ENCODE results near the gene UNC79. TPM values are rescaled to one million over a fixed set of nuclear protein-coding genes. Genes with fewer than 3 reads are reported as not detected.

UNC79 gene
- total and polyA plus RNA-seq, 2 donors: 0.11 to 1.1 TPM

- H3K36me3 ChIP-seq (ENCODE audit: insufficient read depth): no peaks in the 10 kb centered on the region
- WGBS: 94% methylated on average over 19 of the region's 19 CpGs
- no peak overlapping the region for H3K4me3 ChIP-seq (ENCODE audit: low read depth, low read length)
- H3K27ac ChIP-seq (ENCODE audit: low read depth): no peak overlapping the region
- no peaks in the 10 kb centered on the region for H3K4me1 ChIP-seq (ENCODE audit: insufficient read depth)
- no peak for DNase-seq (ENCODE audit: extremely low spot score)
Measured at GRCh38 chr14:93727917-93728650, 297.3 kb downstream of the UNC79 start.

DNA sequence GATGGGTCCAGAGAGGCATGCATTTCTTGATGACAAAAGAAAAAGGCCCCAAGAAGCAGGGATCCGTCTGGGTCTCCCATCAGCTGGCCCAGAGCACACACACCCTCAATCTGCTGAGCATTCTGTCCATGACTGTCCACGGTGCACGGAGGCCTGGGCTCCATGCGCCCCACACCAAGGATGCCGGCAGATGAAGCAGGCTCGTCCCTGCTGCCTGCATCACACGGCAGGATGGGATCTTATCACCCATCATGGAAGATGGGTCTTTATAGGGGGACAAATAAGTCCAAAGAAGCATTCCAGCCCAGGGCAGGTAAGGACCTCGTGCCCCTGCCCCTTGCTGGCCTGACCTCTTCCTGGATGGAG lies 297.9 kb downstream of the UNC79 start:
- H3K27ac ChIP-seq (ENCODE audit: low read depth): no peak overlapping the region
- no peak overlapping the region for H3K4me3 ChIP-seq (ENCODE audit: low read depth, low read length)
- no peak for DNase-seq (ENCODE audit: extremely low spot score)
- H3K36me3 ChIP-seq (ENCODE audit: insufficient read depth): no peaks in the 10 kb centered on the region
- WGBS: 92% methylated on average over 8 of the region's 8 CpGs
- H3K4me1 ChIP-seq (ENCODE audit: insufficient read depth): no peaks in the 10 kb centered on the region

- Histone ChIP-seq H3K4me3 (ENCODE audit: low read depth, low read length) (no peak overlapping the region), H3K36me3 (ENCODE audit: insufficient read depth) (no peaks in the 10 kb centered on the region), H3K27ac (ENCODE audit: low read depth) (no peak overlapping the region), H3K4me1 (ENCODE audit: insufficient read depth) (no peaks in the 10 kb centered on the region)
- no peak for DNase-seq (ENCODE audit: extremely low spot score)
- WGBS: 82% methylated on average over 10 of the region's 10 CpGs
Measured at GRCh38 chr14:93729993-93730392, 299.3 kb downstream of the UNC79 start.

- WGBS: 57% methylated on average over 7 of the region's 7 CpGs
- no peaks in the 10 kb centered on the region for H3K4me1 ChIP-seq (ENCODE audit: insufficient read depth)
Measured at GRCh38 chr14:93731753-93732152, 301.0 kb downstream of the UNC79 start.

DNA sequence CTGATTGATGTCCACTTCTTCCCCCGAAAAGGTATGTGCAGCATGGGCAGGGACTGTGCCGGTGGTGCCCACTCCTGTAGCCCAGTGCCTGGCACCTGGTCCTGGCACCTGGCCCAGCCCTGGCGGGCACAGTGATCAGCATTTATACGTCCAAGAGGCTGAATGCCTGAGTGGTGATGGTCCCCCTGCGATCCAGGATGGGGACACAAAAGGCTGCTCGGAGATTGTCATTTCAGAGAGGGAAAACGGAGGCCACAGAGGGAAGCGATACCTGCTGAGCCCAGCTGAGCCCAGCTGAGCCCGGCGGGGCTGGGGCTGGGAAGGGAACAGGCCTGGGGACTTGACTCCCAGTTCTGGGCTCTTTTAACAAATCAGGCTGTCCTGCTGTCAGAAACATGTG lies 301.8 kb downstream of the UNC79 start:
- no peaks in the 10 kb centered on the region for H3K36me3 ChIP-seq (ENCODE audit: insufficient read depth)
- no peak overlapping the region for H3K4me3 ChIP-seq (ENCODE audit: low read depth, low read length)
- no peaks in the 10 kb centered on the region for H3K4me1 ChIP-seq (ENCODE audit: insufficient read depth)
- H3K27ac ChIP-seq (ENCODE audit: low read depth): no peak overlapping the region
- 90% methylated on average over 10 of the region's 10 CpGs for whole genome bisulfite sequencing
- no peak for DNase-seq (ENCODE audit: extremely low spot score)

More at GRCh38 chr14:93731753-93732152, 301.0 kb downstream of the UNC79 start:
- H3K27ac ChIP-seq (ENCODE audit: low read depth): no peak overlapping the region
- no peak overlapping the region for H3K4me3 ChIP-seq (ENCODE audit: low read depth, low read length)
- DNase-seq (ENCODE audit: extremely low spot score): no peak
- no peaks in the 10 kb centered on the region for H3K36me3 ChIP-seq (ENCODE audit: insufficient read depth)

GRCh38 chr14:93733231-93733630 lies 302.5 kb downstream of the UNC79 start:
- WGBS: 74% methylated on average over 11 of the region's 11 CpGs
- Histone ChIP-seq H3K36me3 (ENCODE audit: insufficient read depth) (no peaks in the 10 kb centered on the region), H3K4me3 (ENCODE audit: low read depth, low read length) (no peak overlapping the region), H3K27ac (ENCODE audit: low read depth) (no peak overlapping the region), H3K4me1 (ENCODE audit: insufficient read depth) (no peaks in the 10 kb centered on the region)
- no peak for DNase-seq (ENCODE audit: extremely low spot score)

- WGBS: 71% methylated on average over 6 of the region's 6 CpGs
- Histone ChIP-seq H3K36me3 (ENCODE audit: insufficient read depth) (no peaks in the 10 kb centered on the region), H3K27ac (ENCODE audit: low read depth) (no peak overlapping the region), H3K4me1 (ENCODE audit: insufficient read depth) (no peaks in the 10 kb centered on the region), H3K4me3 (ENCODE audit: low read depth, low read length) (no peak overlapping the region)
- DNase-seq (ENCODE audit: extremely low spot score): no peak
Measured at GRCh38 chr14:93733631-93734030, 302.9 kb downstream of the UNC79 start.

DNA sequence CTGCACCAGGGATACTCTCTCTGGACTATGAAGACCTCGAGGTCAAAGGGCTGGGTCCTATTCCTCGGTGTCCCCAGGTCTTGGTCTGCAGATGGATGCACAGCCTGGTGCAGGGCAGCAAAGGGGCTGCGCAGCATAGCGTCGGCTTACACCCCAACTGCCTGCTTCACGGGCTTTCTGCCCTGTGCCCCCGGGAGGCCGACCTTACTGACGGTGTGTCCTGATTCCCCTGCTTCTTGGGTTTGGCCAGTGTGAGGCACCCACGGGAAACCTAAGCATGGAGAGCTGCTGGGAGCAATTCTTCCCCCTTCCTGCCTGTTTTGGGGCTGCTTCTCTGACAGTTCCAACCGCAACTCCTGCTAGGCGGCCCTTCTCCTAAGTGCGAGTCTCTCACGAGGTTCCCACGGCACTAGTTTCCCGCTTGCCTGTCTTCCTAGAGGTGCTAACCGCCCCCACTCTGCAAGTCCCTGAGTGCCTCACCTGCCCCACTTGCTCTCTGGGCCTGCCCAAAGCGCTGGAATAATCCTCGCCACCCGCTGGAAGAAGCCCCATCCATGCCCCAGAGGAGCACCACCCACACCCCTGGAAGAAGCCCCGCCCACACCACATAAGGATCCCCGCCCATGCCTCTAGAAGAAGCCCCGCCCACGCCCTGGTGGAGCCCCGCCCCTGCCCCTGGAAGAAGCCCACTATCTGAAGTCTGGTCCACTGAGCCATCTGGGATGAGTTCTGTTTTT lies 303.5 kb downstream of the UNC79 start:
- no peaks in the 10 kb centered on the region for H3K36me3 ChIP-seq (ENCODE audit: insufficient read depth)
- WGBS: 84% methylated on average over 25 of the region's 25 CpGs
- no peak overlapping the region for H3K4me3 ChIP-seq (ENCODE audit: low read depth, low read length)
- no peaks in the 10 kb centered on the region for H3K4me1 ChIP-seq (ENCODE audit: insufficient read depth)
- H3K27ac ChIP-seq (ENCODE audit: low read depth): no peak overlapping the region
- no peak for DNase-seq (ENCODE audit: extremely low spot score)

DNA sequence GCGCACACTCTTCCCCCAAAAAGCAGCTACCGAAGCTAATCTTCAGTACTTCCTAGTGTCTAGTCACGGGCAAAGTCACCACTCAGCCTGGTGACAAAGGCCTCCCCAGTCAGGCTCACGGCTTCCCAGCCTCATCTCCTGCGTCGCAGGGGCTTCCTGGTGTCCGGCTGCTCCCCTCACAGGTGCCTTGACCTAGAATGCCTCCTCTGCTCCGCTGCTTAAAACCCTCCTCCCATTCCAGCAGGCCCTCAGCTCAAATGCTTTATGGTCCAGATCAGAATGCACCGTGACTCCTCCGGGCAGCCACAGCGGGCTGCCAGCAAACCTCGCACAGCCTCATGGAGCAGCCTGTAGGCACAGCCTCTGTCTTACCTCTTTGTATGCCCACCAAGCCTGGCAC lies 304.5 kb downstream of the UNC79 start:
- Histone ChIP-seq H3K36me3 (ENCODE audit: insufficient read depth) (no peaks in the 10 kb centered on the region), H3K4me1 (ENCODE audit: insufficient read depth) (no peaks in the 10 kb centered on the region), H3K4me3 (ENCODE audit: low read depth, low read length) (no peak overlapping the region), H3K27ac (ENCODE audit: low read depth) (no peak overlapping the region)
- 90% methylated on average over 12 of the region's 12 CpGs for WGBS
- DNase-seq (ENCODE audit: extremely low spot score): no peak

- WGBS: 85% methylated on average over 10 of the region's 10 CpGs
- Histone ChIP-seq H3K4me3 (ENCODE audit: low read depth, low read length) (no peak overlapping the region), H3K4me1 (ENCODE audit: insufficient read depth) (no peaks in the 10 kb centered on the region), H3K27ac (ENCODE audit: low read depth) (no peak overlapping the region), H3K36me3 (ENCODE audit: insufficient read depth) (no peaks in the 10 kb centered on the region)
- no peak for DNase-seq (ENCODE audit: extremely low spot score)
Measured at GRCh38 chr14:93736378-93737014, 305.8 kb downstream of the UNC79 start.

DNA sequence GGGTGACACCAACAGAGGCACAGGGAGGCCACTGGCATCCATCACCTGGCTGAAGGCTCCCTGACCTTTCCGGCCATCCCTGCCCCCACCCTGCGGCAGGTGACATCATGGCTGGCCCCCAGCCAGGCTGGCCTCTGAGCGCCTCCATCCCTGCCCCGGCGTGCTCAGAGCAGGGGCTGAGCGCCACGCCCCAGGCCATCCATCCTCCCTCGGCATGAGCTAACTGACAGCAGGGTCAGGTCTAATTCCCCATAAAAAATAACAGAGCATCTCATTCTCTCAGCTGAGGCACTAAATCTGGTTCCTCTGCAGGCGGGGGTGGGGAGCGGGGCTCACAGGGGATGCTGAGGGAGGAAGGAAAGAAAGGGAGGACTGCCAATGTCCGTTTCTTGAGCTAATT lies 306.9 kb downstream of the UNC79 start:
- Histone ChIP-seq H3K4me1 (ENCODE audit: insufficient read depth) (no peaks in the 10 kb centered on the region), H3K4me3 (ENCODE audit: low read depth, low read length) (no peak overlapping the region), H3K36me3 (ENCODE audit: insufficient read depth) (no peaks in the 10 kb centered on the region), H3K27ac (ENCODE audit: low read depth) (no peak overlapping the region)
- WGBS: 66% methylated on average over 11 of the region's 11 CpGs
- no peak for DNase-seq (ENCODE audit: extremely low spot score)

DNA sequence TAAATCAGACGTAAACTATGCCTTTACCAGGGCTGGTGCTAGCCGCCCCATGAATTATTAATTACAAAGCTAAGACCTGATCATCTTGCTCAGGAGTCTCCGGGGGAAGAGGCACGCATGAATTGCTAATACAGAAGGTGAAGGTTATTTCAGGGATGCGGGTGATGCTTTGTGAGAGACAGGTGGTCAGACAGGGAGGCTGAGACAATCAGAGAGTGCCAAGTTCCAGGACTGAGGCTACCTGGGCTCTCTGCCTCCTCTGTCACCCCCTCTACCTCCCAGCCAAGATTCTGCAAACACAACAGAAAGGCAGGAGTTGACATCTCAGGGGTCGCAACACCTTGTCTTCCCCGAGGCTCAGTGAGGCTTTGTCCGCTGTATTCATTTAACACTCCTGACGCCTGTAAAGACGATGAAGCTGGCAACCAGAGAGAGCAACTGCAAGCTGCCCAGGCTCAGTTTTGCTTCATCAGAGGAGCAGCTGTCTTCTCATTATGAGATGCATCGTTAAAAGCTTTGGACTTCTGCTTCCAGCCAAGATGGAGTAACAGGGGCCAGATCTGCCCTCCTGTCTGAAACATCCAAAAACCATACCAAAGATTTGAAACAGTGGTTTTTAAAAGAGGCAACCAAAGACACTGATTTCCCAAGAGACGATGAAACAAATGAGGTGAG lies 311.0 kb downstream of the UNC79 start:
- DNase-seq (ENCODE audit: extremely low spot score): no peak
- WGBS: 91% methylated on average over 12 of the region's 12 CpGs
- no peak overlapping the region for H3K27ac ChIP-seq (ENCODE audit: low read depth)

DNA sequence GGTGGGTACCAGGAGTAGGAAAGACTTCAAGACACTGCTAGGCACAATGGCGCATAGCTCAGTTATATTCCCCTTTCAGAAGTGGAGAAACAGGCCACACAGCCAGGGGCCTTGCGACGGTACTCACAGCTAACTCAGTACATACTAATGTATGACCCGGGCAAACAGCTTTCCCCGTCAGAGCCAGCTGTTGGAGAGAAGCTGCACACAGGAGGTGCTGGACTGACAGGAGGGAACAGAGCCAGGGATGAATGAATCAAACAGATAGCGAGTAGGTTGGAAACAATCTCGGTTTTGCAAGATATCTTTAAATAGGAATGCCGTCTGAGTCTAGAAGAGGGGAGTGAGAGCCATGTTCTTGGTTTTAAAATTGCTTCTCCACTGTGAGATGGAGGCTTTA lies 312.0 kb downstream of the UNC79 start:
- Histone ChIP-seq H3K4me1 (ENCODE audit: insufficient read depth) (no peaks in the 10 kb centered on the region), H3K4me3 (ENCODE audit: low read depth, low read length) (no peak overlapping the region), H3K27ac (ENCODE audit: low read depth) (no peak overlapping the region), H3K36me3 (ENCODE audit: insufficient read depth) (no peaks in the 10 kb centered on the region)
- no peak for DNase-seq (ENCODE audit: extremely low spot score)
- WGBS: 52% methylated on average over 8 of the region's 8 CpGs

More for the DNA sequence above, 311.0 kb downstream of the UNC79 start:
- Histone ChIP-seq H3K36me3 (ENCODE audit: insufficient read depth) (no peaks in the 10 kb centered on the region), H3K4me1 (ENCODE audit: insufficient read depth) (no peaks in the 10 kb centered on the region), H3K4me3 (ENCODE audit: low read depth, low read length) (no peak overlapping the region)

All from urinary bladder (tissue), 4 donors.